Sigmoid colon (tissue), 4 donors: ENCODE measurements around the gene ARFIP1.

Experiments used
- CTCF ChIP-seq, 4 experiments: fragments of 450-650 bp in 3 of 4; fragments of 200-600 bp in 1 of 4; IDR thresholded peaks; one replicate each; pipeline ENCODE4 v1.5.1; 2016 to 2019; ENCODE audit warnings: antibody characterized with exemption in 4 of 4, mild to moderate bottlenecking in 3 of 4, moderate library complexity in 2 of 4
- EP300 ChIP-seq, 4 donors: sonication (generic); formaldehyde crosslinking; IDR thresholded peaks; one replicate each; pipeline ENCODE4 v1.6.1; 2017; ENCODE audit warnings: antibody characterized with exemption in 4 of 4
- POLR2A ChIP-seq, 2 donors: fragments of 450-650 bp; IDR thresholded peaks; one replicate each; pipeline ENCODE4 v1.6.1; 2016; ENCODE audit warnings: antibody characterized with exemption in 2 of 2, mild to moderate bottlenecking in 2 of 2, moderate library complexity in 2 of 2
- POLR2AphosphoS5 ChIP-seq, 4 donors: sonication (generic); formaldehyde crosslinking; IDR thresholded peaks; one replicate each; pipeline ENCODE4 v1.6.1; 2017; ENCODE audit warnings: antibody characterized with exemption in 4 of 4

- TF ChIP-seq CTCF (IDR thresholded peaks at IDR 0.05): no peak
- no peak for TF ChIP-seq EP300 (IDR thresholded peaks at IDR 0.05)
- TF ChIP-seq POLR2A (IDR thresholded peaks at IDR 0.05): no peak
- no peak for TF ChIP-seq POLR2AphosphoS5 (IDR thresholded peaks at IDR 0.05)
Measured at GRCh38 chr4:152887981-152888380, 108.2 kb downstream of the ARFIP1 start.
